GM21515 (cell line): Measurements from ENCODE around the gene SACM1L.
"Not testable (repeated sequence)": the region's sequence is repeated elsewhere in the genome, so short reads cannot be mapped to it uniquely, and the experiment has no call there.

Experiments
- ATAC-seq: cut with Tn5 transposase; IDR thresholded peaks from one replicate; pipeline ENCODE4 v1.9.1; 2021; ENCODE audit not compliant: unreplicated experiment

SACM1L gene

DNA sequence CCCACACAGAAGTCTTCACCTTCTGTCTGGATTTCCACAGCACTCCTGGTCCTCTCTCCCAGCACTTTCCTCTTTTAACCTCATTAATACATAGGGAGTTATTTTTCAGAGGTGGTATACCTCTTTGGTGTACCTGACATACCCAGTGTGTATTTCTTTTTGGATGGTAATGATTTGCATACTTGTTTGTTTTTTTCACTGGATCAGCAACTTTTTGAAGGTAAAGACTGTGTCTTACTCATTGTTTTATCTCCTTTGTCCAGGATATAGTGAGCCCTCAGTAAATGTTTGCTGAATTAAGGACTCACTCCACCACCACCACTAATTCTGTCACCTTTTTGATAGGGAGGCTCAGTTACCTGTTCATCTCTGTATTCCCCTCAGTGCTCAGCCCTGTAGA is 52.1 kb downstream of the SACM1L start:
- ATAC-seq = no peak

DNA sequence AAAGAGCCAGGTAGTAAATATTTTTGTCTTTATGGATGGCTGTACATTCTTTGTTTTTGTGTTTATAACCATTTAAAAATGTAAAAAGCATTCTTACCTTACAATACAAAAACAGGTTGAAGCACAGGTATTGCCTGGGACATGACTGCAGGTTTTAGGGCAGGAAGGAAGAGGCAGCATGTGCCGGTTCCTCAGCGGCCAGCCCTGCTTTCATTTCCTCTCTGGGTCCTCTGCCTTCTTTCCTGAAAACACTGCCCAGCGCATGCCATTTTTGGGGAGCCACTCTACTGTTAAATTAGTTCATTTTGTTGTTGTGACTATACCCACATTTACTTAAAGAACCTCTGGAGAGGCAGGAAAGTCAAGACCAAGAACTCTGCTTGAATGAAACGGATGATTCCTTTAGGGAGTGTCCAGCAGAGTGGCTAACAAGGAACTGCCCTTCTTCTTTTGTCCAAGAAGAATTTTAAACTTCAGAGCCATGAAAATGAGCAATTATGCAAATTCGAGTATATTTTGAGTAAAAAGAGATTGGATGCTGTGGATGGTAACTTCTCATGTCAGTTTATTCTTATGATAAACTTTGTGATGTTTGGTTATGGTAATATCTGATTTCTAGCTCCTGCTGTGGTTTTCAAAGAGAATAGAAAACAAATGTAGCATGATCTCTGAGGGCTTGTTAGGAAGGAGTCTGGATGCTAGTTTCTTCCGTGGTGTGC is 52.7 kb downstream of the SACM1L start:
- no peak for ATAC-seq

DNA sequence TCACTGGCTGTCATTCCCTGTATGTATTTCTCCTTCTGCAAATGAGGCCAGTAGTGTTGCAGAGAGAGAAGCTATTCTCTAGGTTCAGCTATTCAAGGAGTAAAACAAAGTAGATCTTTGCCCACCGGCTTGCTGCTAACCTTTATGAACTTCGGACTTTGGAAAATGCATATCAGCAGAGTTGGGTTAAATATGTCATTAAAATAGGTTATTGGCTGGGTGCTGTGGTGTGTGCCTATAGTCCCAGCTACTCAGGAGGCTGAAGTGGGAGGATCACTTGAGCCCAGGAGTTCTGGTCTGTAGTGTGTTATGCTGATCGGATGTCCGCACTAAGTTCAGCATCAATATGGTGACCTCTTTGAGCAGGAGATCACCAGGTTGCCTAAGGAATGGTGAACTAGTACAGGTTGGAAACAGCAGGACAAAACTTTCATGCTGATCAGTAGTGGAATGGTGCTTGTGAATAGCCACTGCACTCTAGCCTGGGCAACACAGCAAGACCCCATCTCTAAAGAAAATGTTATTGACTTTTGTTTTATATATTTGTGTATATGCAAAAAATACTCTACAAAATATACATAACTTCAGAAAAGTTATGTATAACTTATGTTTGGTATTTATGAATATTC is 53.4 kb downstream of the SACM1L start:
- ATAC-seq = no peak

DNA sequence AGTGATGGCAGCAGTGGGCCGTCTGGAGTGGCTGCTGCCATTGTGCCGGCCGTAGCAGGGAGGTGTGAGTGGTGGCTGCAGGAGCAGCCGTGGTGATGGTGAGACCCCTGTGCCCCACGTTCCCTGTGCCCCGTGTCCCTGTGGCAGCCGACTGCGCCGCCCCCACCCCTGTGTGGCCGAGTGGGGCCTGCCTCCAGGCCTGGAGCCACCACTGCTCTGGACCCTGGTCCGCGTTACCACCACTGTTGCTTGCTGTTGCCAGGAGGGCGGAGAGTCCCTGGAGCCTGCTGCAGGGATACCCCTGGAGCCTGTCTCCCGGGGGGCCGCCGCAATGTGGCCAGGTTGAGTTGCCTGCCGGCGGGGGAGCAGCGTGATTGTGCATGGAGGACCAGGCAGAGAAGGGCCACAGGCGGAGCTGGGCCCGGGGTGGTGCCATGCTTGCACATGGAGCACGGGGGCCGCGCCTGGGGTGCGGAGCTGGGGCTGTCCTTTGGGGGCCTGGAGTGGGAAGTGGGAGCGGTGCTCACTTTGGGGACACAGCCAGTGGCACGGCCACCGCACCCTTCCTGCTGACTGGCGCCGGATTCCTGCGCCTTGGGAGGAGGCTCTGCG is 57.1 kb downstream of the SACM1L start:
- ATAC-seq = no peak

DNA sequence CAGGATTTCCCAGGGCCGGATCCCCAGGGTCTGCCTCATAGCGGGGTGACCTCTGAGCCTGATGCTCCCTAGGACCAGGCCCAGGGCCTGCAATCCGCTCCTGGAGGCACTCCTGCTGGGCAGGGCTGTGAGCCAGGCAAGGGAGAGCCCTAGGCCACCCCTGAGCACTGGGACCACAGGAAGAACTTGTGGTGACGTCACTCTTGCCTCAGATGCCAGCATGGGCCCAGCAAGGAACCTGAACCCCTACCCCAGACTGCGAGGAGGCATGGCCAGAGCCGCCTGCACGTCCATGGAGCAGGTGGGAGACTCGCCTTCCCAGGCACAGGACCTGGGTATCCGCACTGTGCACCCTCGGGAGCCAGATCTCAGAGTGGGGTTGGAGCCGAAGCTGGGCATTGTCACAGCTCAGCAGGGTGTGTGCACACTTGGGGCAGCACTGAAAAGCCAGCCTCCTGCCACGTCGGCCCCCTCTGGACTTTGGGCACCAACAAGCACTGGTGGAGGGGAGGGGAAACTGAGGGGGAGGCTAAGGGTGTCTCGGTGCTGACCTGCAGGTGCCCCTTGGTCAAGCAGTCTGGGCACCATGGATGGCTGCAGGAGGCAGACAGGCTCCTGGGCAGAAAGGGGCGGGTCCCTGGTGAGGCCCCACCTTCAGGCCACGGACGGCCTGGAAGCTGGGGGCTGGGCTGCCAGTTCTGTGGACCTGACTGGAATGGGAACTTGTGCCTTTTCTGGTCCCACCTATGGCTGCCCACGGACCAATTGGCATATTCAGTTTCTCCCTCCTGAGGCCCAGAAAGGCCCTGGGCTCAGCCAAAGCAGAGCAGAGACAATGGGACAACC is 57.8 kb downstream of the SACM1L start:
- no peak for ATAC-seq

DNA sequence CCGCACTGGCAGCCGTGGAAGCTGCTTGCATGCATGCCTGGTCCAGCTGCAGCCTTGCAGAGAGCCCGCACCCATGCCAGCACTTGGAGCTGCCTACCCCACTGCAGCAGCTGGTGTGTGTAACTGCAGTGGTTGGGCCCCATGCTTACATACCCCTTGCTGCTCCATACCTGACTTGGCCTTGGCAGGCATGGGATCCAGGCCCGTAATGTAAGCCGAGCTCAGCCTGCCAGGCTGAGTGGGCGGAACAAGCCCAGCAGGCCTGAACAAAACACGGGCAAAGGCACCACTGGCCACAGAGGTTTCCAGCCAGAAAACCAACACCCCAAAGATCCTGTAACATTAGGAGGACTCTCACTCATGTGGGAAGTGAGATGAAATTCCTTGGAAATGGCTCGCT is 58.9 kb downstream of the SACM1L start:
- ATAC-seq = no peak

DNA sequence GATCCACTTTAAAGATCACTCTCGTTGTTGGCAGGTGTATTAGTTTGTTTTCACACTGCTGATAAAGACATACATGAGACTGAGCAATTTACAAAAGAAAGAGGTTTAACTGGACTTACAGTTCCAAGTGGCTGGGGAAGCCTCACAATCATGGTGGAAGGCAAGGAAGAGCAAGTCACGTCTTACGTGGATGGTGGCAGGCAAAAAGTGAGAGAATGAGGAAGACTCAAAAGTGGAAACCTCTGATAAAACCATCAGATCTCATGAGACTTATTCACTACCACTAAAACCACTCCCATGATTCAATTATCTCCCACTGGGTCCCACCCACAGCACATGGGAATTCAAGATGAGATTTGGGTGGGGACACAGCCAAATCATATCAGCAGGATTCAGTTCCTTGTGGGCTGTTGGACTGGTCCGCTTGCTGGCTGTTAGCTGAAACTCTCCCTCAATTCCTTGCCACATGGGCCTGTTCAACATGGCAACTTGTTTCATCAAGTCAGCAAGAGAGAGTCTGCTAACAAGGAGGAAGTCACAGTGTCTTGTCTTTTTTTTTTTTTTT is 59.9 kb downstream of the SACM1L start:
- not testable (repeated sequence) for ATAC-seq

DNA sequence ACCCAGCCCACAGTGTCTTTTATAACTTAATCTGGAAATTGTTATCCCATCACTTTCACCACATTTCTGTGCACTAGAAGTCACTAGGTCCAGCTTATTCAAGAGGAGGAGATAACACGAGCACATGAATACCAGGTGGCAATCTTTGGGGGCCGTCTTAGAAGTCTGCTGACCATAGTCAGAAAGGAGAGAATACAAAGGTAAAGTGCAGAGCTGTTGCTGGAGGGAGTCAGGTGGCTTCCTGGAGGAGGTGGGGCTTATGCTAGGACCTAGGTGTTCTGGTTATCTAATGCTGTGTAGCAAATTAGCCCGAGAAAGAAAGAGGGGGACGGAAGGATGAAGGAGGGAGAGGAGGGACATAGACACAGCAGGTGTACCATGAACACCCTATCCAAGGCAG is 60.7 kb downstream of the SACM1L start:
- no peak for ATAC-seq

DNA sequence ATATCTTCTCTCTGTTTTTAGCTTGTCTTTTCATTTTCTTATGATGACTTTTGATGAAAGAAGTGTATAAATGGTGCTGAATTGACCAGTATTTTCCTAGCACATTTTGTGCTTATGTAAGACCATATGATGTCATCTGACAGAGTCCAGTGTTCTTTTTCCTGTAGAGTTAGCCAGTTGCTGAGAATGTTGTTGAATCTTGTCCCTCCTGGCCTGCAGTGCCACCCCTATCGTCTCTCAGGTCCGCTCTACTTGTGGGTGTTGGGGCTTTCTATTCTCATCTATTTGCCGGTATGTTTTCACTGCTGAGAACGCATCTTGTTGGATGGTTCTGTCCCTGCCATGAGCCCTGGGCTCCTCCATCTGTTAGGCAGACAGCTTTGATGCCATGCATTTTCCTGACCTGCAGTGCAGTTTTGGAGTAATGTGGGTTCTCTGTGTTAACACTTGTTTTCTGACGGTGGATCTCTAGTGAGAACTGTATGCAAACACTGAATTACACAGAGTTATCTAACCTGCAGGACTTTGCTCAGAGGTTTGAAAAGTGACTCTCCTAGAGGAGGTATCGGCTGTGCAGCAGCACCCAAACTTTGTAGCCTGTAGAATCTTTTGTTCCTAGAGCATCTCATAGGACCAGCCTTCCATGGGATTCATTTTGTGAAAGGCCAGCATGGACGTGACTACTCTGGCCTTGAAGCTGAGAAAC is 62.5 kb downstream of the SACM1L start:
- ATAC-seq = no peak

DNA sequence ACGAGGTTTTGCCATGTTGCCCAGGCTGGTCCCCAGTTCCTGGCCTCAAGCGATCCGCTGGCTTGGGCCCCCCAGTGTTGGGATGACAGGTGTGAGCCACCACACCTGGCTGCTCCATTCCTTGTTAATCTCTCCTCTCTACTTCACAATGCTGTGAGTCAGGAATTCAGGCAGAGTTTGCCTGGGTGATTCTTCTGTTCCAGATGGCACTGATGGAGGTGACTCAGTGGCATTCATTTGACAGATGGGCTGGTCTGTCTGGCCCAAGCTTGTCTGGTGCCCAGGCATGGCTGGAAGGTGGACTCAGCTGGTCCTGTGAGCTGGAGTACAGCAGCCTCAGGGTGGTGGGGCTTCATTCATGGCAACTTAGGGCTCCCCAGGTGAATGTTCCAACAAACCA is 63.9 kb downstream of the SACM1L start:
- no peak for ATAC-seq

DNA sequence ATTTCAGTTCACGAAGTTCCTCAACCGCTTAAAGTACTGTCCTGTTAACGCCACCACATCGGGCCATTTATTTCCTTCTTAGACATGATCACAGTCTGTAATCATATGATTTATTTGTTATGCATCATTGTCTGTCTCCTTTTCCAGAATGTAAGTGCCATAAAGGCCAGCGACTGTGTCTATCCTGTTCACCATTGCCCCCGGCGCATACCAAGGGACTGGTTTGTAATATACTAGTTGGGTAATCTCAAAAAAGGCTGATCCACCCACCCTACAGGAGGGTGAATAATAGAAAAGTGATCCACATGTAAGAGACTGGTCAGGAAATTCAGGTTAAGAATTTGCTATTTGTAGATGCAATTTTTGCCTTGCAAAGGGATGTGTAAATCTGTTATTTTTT is 65.3 kb downstream of the SACM1L start:
- no peak for ATAC-seq

DNA sequence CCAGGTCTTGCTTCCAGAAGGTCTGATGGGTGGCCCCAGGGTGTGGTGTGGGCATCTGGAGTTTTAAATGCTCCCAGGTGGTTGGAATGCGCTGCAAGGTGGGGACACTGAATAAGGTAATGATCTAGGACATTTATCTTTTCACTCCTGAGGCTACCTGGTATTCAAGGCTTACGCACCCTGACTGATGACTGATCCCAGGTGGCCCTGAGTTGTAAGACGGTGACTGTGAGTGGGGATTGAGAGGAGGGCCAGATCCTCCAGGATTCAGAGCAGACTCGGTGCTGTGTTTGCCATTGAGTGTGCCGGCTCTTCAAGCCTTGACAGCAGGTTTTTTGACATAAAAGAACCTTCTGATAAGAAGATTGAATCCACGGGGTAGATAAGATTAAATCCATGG is 66.9 kb downstream of the SACM1L start:
- no peak for ATAC-seq

DNA sequence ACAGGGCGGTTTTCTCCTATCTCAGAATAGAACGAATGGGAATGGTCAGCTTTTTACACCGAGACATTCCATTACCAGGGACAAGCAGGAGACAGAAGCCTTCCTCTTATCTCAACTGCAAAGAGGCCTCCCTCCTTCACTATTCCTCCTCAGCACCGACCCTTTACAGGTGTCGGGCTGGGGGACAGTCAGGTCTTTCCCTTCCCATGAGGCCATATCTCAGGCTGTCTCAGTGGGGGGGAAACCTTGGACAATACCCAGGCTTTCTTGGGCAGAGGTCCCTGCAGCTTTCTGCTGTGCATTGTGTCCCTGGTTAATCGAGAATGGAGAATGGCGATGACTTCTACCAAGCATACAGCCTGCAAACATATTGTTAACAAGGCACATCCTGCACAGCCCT is 67.9 kb downstream of the SACM1L start:
- ATAC-seq = not testable (repeated sequence)

DNA sequence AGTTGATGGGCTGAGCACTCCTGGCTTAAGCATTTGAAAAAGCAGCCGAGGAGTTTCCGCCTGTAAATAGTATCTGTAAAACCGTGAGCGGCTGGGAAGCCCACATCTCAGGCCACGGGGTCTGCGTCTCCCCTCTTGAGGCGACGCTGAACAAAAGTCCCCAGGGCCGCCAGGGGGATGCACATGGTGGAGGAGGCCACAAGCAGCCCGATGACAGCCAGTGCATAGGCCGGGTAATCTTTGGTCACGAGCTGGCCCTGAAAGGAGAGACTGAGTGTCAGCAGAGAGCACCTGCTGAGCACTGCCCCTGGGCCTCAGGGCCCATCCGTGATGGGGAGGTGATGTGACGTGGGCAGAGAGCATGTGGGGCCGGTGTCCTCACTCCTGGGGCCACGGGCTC is 69.7 kb downstream of the SACM1L start:
- ATAC-seq = no peak

DNA sequence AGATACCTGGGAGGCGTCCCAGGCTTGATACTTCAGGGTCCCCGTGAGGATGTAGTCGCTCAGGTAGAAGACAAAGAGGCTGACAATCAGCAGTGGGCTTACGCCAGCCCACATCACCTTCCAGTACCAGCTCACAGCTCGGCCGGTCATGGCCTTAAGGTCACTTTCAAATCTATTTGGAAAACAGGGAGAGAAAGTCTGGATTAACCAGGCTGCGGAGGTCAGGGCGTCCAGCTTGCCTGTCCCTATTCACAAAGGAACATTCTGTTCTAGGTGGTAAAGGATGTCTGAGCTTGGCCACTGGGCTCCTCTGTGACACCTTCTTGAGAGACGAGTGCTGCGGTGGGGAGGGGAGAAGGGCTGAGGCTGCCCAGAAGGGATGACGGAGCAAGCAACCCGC is 70.7 kb downstream of the SACM1L start:
- ATAC-seq = no peak

DNA sequence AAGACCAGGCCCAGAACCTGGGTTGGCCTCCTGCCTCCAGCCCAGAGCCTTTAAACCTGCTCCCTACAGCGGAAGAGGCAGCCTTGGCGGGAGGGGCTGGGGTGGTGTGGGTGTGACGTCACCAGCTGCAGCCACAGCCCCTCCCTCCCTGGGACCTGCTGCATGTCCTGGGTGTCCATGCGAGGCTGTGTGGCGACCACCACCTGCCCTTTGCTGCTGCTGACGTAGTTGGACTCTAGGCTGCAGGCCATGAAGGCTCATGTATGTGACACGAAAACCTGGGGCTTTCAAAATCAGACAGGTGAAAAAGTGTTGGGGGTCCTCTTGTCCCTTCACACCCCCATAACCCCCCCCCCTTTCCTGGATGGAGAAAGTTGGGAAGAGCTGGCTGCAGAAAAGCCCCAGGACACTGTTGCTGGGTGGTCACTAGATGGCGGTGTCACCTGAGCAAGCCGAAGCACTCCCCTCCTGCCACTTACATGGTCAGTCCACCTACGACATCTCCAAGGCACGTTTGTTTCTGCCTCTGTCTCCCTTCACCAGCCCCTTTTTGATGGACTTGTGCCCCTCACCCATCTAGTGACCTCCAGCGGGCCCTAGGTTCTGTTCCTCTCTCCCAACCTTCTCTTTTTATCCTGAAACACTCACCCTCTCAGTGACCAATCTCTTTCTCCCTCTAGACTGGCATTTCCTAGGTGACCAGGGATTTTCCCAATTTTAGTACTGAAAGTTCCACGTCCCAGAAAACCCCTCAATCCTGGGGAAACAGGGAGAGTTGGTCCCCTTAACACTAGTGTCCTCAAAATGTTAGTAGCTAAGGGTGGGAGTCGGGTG is 71.9 kb downstream of the SACM1L start:
- no peak for ATAC-seq

DNA sequence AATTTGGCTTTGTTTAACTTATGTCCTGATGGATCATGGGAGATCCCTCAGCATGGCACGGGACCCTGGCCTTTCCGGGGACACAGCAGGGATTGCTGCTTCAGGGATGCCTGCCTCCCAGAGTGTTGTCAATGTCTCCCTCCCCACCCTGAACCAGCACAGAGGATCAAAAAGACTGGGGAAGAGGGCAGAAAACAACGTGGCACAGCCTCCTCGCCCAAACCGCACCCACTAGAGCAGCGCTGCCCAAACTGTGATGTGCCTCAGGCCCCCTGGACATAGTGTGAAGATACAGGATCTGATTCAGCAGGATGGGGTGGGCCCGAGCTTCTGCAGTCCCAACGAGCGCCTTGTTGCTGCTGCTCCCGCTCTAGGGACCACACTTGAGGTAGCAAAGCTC is 72.6 kb downstream of the SACM1L start:
- ATAC-seq = no peak

DNA sequence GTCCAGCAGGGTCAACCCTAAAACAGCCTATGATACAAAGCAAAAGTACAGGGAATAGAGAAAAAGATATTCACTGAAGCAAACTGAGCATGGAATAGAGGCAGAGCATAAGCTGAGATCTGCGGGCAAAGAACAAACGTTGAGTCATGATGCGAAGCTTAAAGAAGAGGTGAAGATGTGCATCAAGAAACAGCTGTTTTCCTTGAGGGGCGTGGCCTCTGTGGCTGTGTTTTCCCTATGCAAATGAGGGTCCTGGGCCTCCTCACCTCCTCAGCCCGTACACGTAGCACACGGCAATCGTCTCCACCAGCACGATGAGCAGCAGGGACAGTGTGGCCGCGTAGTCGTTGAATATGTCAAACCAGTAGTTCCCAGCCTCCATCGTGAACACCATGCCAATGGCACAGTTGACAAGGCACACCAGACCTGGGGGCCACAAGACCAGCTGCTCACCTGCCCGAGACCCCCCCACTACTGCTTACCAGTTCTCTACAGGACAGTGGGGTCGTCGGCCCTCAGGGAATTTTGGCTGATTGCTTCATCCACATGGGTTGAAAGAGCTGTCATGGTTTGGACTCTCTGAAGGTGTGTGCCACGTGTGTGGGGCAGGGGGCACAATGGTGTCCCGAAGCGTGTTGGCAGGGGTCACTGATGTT is 73.6 kb downstream of the SACM1L start:
- ATAC-seq = no peak

DNA sequence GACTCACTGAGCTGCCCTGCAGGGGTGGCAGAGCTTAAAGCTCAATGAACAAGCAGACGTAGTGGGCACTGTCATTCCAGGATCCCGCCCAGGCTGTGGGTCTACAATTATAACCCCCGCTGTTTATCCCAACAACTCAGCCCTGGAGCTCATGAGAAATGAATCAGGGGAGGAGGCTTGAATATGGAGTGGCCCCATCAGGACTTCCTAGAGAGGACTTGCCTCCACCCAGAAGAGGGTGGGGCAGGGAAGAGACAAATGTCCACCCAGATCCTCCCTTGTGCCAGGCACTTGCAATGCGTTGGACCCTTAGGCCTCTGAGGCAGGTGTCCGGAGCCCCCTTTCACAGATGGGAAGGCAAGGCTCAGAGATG is 74.1 kb downstream of the SACM1L start:
- no peak for ATAC-seq
